Spleen (tissue), 11 donors: ENCODE data around the gene COL5A1. TPM values are rescaled to one million over a fixed set of nuclear protein-coding genes. Genes with fewer than 3 reads are reported as not detected.
"Not testable (repeated sequence)": the region's sequence is repeated elsewhere in the genome, so short reads cannot be mapped to it uniquely, and the experiment has no call there.

Experiments
- DNase-seq: peaks from one replicate; pipeline ENCODE4 v3.0.0-alpha.2; 2020
- H3K27ac ChIP-seq, 8 donors: fragments of 200-600 bp; sonication (generic) in 7 of 8; 1 replicate in 4 of 8; 2 replicates in 4 of 8; pipeline versions ENCODE4 v1.5.0 to v1.8.0; 2016 to 2021; ENCODE audit warnings: inconsistent platforms in 4 of 8, mild to moderate bottlenecking in 4 of 8, moderate library complexity in 1 of 8
- H3K27me3 ChIP-seq, 7 donors: fragments of 200-600 bp; sonication (generic) in 6 of 7; replicated peaks in 1 of 7; 1 replicate in 4 of 7; 2 replicates in 3 of 7; pipeline versions ENCODE4 v1.5.0 to v1.8.0; 2016 to 2021; ENCODE audit warnings: inconsistent platforms in 3 of 7, mild to moderate bottlenecking in 1 of 7
- H3K36me3 ChIP-seq, 6 donors: fragments of 200-600 bp; sonication (generic) in 5 of 6; 1 replicate in 4 of 6; 2 replicates in 2 of 6; pipeline versions ENCODE4 v1.5.0 to v1.8.0; 2016 to 2021; ENCODE audit warnings: inconsistent platforms in 2 of 6
- H3K4me1 ChIP-seq, 6 donors: fragments of 200-600 bp; sonication (generic) in 5 of 6; 1 replicate in 3 of 6; 2 replicates in 3 of 6; pipeline versions ENCODE4 v1.5.0 to v1.8.0; 2016 to 2021; ENCODE audit warnings: inconsistent platforms in 3 of 6
- H3K4me3 ChIP-seq, 8 donors: fragments of 200-600 bp; sonication (generic) in 7 of 8; 1 replicate in 4 of 8; 2 replicates in 4 of 8; pipeline versions ENCODE4 v1.5.0 to v1.8.0; 2016 to 2021; ENCODE audit warnings: inconsistent platforms in 4 of 8, mild to moderate bottlenecking in 4 of 8, moderate library complexity in 2 of 8
- H3K9me3 ChIP-seq, 8 donors: fragments of 200-600 bp; sonication (generic) in 7 of 8; 1 replicate in 4 of 8; 2 replicates in 4 of 8; pipeline versions ENCODE4 v1.5.0 to v1.8.0; 2016 to 2021; ENCODE audit warnings: inconsistent platforms in 4 of 8
- POLR2A ChIP-seq, 3 donors: fragments of 450-650 bp; IDR thresholded peaks; one replicate each; pipeline ENCODE4 v1.5.1; 2017; ENCODE audit warnings: antibody characterized with exemption in 3 of 3, mild to moderate bottlenecking in 1 of 3
- POLR2AphosphoS5 ChIP-seq, 3 donors: sonication (generic); formaldehyde crosslinking; IDR thresholded peaks; one replicate each; pipeline ENCODE4 v1.5.1; 2017; ENCODE audit warnings: antibody characterized with exemption in 3 of 3
- WGBS, 5 donors: extraction: QIAGEN DNeasy Blood & Tissue Kit in 3 of 5; methylation state at CpG; one replicate each; pipeline versions ENCODE4 v1.1.5 to v1.1.7; 2013 to 2018; 5-methylcytosine and 5-hydroxymethylcytosine counted together
- intact Hi-C: fragments of 100-400 bp; cut with DNase I; formaldehyde crosslinking; loops from one replicate; pipeline ENCODE4 v1.15.0; 2023; ENCODE audit warnings: low total_unique reads
- polyA plus RNA-seq, 3 donors: library from polyadenylated mRNA; stranded (reverse); fragments of 200-250 nt; gene quantifications; one replicate each; pipeline ENCODE4 v1.2.1, GENCODE V29; 2013
- total RNA-seq, 7 donors: library from RNA; depleted of rRNA in 3 of 7; stranded (reverse); fragments of >200 nt in 3 of 7; fragmentation: NEBNext Ultra II Directional in 4 of 7; extraction: Animal tissue kit (Norgen Biotek cat#: 25700) in 4 of 7; gene quantifications; one replicate each; pipeline versions ENCODE4 v1.1.0 to v1.2.1, GENCODE V29; 2016 to 2021
- TF ChIP-seq, protein P1 (sequence below), 11 experiments: fragments of 200-600 bp in 7 of 11; fragments of 450-650 bp in 4 of 11; sonication (generic) in 4 of 11; IDR thresholded peaks in 8 of 11; conservative IDR thresholded peaks in 3 of 11; 1 replicate in 7 of 11; 2 replicates in 4 of 11; pipeline versions ENCODE4 v1.4.0 to v1.8.0; 2016 to 2021; ENCODE audit warnings: antibody characterized with exemption in 11 of 11, inconsistent platforms in 4 of 11, mild to moderate bottlenecking in 1 of 11
- donor health status: healthy with polysubstance abuse.
- donor health status: DM: no; HTN: no; CAD: no; lungs with moderate emphysema.
- donor health status: DM: no; HTN: no; CAD: no.
- donor health status: Bipolar disorder and iron deficiency.
- donor health status: healthy.
- donor health status: DM: no; HTN: no; CAD: no.
- donor health status: DM: yes; HTN: yes; CAD: no.

COL5A1 gene
- total and polyA plus RNA-seq, 10 donors, result 2.6 to 50.6 (median 23.7) TPM

DNA sequence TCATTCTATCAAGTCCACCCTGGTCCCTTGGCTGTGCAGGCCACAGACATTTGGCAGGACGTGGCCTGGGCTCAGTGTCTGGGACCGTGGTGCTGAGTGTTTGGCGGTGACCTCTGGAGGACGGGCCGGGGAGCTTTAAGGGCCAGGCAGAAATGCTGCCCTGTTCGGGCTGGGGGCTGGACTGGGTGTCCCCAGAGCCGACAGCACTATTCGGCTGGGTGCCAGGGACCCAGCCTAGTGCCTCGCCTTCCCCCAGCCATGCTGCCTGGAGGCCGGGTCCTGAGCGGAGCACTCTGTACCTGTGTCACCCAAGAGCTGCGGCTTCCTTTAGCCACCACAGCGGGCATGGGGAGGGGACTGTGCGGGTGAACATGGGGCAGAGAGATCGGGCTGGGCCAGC is 40.4 kb downstream of the COL5A1 start:
- intact Hi-C loops, result no loop called here
- H3K4me3 ChIP-seq, result no peak overlapping the region
- H3K9me3 ChIP-seq, result no peaks in the 10 kb centered on the region
- peak overlapping the region in 2 of 8 donors; percentile 10 to 21 for H3K27ac ChIP-seq
- DNase-seq, result peak; percentile 55
- no peak for TF ChIP-seq POLR2A (IDR thresholded peaks at IDR 0.05)
- TF ChIP-seq, protein P1, sequence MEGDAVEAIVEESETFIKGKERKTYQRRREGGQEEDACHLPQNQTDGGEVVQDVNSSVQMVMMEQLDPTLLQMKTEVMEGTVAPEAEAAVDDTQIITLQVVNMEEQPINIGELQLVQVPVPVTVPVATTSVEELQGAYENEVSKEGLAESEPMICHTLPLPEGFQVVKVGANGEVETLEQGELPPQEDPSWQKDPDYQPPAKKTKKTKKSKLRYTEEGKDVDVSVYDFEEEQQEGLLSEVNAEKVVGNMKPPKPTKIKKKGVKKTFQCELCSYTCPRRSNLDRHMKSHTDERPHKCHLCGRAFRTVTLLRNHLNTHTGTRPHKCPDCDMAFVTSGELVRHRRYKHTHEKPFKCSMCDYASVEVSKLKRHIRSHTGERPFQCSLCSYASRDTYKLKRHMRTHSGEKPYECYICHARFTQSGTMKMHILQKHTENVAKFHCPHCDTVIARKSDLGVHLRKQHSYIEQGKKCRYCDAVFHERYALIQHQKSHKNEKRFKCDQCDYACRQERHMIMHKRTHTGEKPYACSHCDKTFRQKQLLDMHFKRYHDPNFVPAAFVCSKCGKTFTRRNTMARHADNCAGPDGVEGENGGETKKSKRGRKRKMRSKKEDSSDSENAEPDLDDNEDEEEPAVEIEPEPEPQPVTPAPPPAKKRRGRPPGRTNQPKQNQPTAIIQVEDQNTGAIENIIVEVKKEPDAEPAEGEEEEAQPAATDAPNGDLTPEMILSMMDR (IDR thresholded peaks at IDR 0.05 in 8 of 11, conservative IDR thresholded peaks at IDR 0.05 in 3 of 11), result no peak
- peak in 1 of 3 donors; percentile 10 for TF ChIP-seq POLR2AphosphoS5 (IDR thresholded peaks at IDR 0.05)
- H3K4me1 ChIP-seq, result peaks cover 0 to 30% (median 12%) of the 10 kb centered on the region in 6 donors
- no peaks in the 10 kb centered on the region for H3K36me3 ChIP-seq
- H3K27me3 ChIP-seq, result no peaks in the 10 kb centered on the region
- 76 to 82% (median 80%) methylated on average over 9 to 15 of the region's 15 CpGs for WGBS, 5 donors

DNA sequence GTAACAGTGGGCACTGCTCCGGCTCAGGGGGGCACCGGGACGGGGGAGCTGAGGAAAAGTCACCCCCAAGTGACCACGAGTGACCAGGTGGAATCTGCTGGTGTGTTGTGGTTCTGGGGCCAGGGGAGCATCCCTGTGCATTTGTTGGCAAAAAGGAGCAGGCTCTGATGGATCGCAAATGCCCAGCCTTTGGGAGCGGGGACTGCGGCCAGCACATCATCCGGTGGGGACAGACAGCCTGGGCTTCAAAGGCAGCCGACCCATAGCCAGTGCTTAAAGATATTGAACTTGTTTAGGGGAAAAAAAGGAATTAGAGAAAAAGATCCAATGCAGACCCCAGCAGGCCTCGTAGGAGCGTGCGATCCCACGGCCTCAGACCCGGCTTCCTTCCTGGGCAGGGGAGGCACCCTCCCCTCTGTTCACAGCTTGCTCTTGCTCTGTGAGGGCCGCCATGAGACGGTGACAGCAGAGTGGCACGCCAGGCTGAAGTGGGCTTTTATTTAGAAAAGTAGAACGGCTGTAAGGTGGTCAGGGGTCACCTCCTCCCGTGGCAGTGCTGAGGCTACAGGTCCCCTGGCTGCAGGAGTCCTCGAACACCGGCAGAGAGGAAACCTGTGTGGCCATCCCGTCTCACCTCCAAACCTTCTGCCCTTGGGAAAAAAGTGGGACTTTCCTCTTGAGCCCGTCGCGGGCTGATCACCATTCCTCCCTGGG is 41.2 kb downstream of the COL5A1 start:
- TF ChIP-seq, protein P1 (IDR thresholded peaks at IDR 0.05 in 8 of 11, conservative IDR thresholded peaks at IDR 0.05 in 3 of 11), result no peak
- TF ChIP-seq POLR2AphosphoS5 (IDR thresholded peaks at IDR 0.05) (no peak), POLR2A (IDR thresholded peaks at IDR 0.05) (no peak)
- no peaks in the 10 kb centered on the region for H3K36me3 ChIP-seq
- DNase-seq, result peak; percentile 47
- peaks cover 0 to 30% (median 12%) of the 10 kb centered on the region in 6 donors for H3K4me1 ChIP-seq
- intact Hi-C loops, result no loop called here
- H3K27ac ChIP-seq, result no peak overlapping the region
- H3K4me3 ChIP-seq, result no peak overlapping the region
- no peaks in the 10 kb centered on the region for H3K9me3 ChIP-seq
- 52 to 78% (median 66%) methylated on average over 23 to 25 of the region's 25 CpGs for WGBS, 5 donors
- H3K27me3 ChIP-seq, result no peaks in the 10 kb centered on the region

DNA sequence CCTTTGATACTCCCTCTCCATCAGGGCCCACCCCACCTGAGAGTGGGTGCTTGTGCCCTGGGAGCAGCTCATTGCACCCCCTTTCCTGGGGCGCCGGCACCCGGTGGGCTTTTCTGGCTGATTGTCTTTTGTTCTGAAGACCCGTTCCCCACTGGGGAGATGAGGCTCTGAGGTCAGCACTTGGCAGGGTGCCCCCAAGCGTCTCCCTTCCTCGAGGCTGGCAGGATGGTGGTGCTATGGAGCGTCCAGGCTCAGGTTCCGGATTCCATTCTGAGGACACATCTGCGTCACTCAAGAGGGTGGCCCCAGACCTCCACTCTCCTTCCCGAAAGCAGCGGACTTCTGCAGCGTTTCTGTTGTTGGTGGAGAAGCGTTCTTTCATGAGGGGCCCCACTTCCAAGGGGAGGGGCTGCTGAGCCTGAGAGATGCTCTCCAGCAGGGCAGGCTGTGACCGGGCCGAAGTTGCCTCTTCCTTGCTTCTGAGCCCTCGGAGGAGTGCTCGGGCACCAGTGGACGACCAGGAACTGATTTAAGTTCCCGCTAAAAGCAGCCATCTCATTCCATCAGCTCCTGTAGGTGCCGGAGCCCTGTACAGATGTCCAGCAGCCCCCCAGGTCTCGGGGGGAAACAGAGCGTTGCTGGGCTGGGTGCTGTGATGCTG is 42.2 kb downstream of the COL5A1 start:
- no peak overlapping the region for H3K27ac ChIP-seq
- peaks cover 0 to 32% (median 12%) of the 10 kb centered on the region in 6 donors for H3K4me1 ChIP-seq
- no peaks in the 10 kb centered on the region for H3K36me3 ChIP-seq
- peak; percentile 51 for DNase-seq
- 90 to 94% (median 92%) methylated on average over 18 to 22 of the region's 22 CpGs for WGBS, 5 donors
- no peak overlapping the region for H3K4me3 ChIP-seq
- H3K27me3 ChIP-seq, result no peaks in the 10 kb centered on the region
- intact Hi-C loops, result no loop called here
- H3K9me3 ChIP-seq, result no peaks in the 10 kb centered on the region
- TF ChIP-seq POLR2AphosphoS5 (IDR thresholded peaks at IDR 0.05), result no peak
- TF ChIP-seq, protein P1 (IDR thresholded peaks at IDR 0.05 in 8 of 11, conservative IDR thresholded peaks at IDR 0.05 in 3 of 11), result no peak
- no peak for TF ChIP-seq POLR2A (IDR thresholded peaks at IDR 0.05)

DNA sequence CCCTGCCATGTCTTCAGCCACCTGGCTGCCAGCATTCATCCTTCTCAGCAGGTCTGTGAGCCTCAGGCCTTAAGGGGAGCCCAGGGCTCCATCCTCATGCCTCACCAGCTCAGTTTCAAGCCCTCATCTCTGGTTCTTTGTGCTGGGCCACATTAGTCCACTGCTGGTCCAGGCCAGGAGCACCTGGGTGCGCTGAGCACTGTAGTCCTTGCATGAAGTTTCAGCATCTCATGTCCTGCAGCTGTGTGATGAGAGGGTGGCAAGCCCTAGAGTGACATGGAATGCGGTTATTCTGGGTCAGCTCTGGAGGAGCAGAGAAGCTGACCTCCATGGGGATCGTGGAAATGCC is 42.7 kb downstream of the COL5A1 start:
- Histone ChIP-seq H3K4me3 (no peak overlapping the region), H3K36me3 (no peaks in the 10 kb centered on the region), H3K9me3 (no peaks in the 10 kb centered on the region), H3K27me3 (no peaks in the 10 kb centered on the region), H3K4me1 (peaks cover 0 to 37% (median 14%) of the 10 kb centered on the region in 6 donors), H3K27ac (no peak overlapping the region)
- TF ChIP-seq POLR2A (IDR thresholded peaks at IDR 0.05) (no peak), POLR2AphosphoS5 (IDR thresholded peaks at IDR 0.05) (no peak)
- TF ChIP-seq, protein P1 (IDR thresholded peaks at IDR 0.05 in 8 of 11, conservative IDR thresholded peaks at IDR 0.05 in 3 of 11), result no peak
- 80 to 95% (median 90%) methylated on average over 3 of the region's 3 CpGs for WGBS, 5 donors
- DNase-seq, result no peak
- intact Hi-C loops, result no loop called here

DNA sequence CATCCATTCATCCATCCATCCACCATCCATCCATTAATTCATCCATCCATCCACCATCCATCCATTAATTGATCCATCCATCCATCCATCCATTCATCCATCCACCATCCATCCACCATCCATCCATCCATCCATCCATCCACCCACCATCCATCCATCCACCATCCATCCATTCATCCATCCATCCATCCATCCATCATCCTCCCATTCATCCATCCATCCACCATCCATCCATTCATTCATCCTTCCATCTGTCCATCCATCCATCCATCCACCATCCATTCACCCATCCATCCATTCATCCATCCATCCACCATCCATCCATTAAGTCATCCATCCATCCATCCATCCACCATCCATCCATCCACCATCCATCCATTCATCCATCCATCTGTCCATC is 43.3 kb downstream of the COL5A1 start:
- intact Hi-C loops, result not testable (repeated sequence)
- H3K4me1 ChIP-seq, result peaks cover 0 to 43% (median 17%) of the 10 kb centered on the region in 6 donors

More for the DNA sequence above, 43.3 kb downstream of the COL5A1 start:
- not testable (repeated sequence) for H3K27me3 ChIP-seq, H3K9me3 ChIP-seq, H3K27ac ChIP-seq, H3K4me3 ChIP-seq, H3K36me3 ChIP-seq, DNase-seq
